Activated naive CD8-positive, alpha-beta T cell treated with anti-CD3 and anti-CD28 coated beads, Interleukin-2, amount 50 U/mL, for 16 hours (primary cell): ENCODE results near the gene PRRC2C.
A peak's percentile ranks its signal among the peaks of the same experiment; 100 is the strongest.
"Not testable (repeated sequence)": the region's sequence is repeated elsewhere in the genome, so short reads cannot be mapped to it uniquely, and the experiment has no call there.

Experiments used
- DNase-seq: peaks from one replicate; pipeline ENCODE4 v3.0.0-alpha.2; 2020; ENCODE audit warnings: low read depth, low spot score

PRRC2C gene

GRCh38 chr1:171485375-171486047 lies at the start of gene PRRC2C:
PRRC2C (plus strand) TSS chr1:171485530; CDS start chr1:171512089, 26,559 bp downstream.
- peak; percentile 84 for DNase-seq

- DNase-seq, result no peak
These were observed 46.9 kb upstream of the PRRC2C start for GRCh38 chr1:171438441-171438840.

GRCh38 chr1:171440201-171440600 lies 45.1 kb upstream of the PRRC2C start:
- not testable (repeated sequence) for DNase-seq

GRCh38 chr1:171441278-171441895 lies 43.9 kb upstream of the PRRC2C start:
- DNase-seq, result not testable (repeated sequence)

GRCh38 chr1:171446386-171446785 lies 38.9 kb upstream of the PRRC2C start:
- DNase-seq, result no peak

GRCh38 chr1:171455967-171456366 lies 29.4 kb upstream of the PRRC2C start:
- no peak for DNase-seq

- DNase-seq, result no peak
These were observed 27.9 kb upstream of the PRRC2C start for GRCh38 chr1:171457412-171457811.

- no peak for DNase-seq
These were observed 25.2 kb upstream of the PRRC2C start for GRCh38 chr1:171460018-171460620.

- no peak for DNase-seq
These were observed 17.7 kb upstream of the PRRC2C start for GRCh38 chr1:171467626-171468025.

GRCh38 chr1:171468120-171468750 lies 17.1 kb upstream of the PRRC2C start:
- no peak for DNase-seq

GRCh38 chr1:171470726-171471125 lies 14.6 kb upstream of the PRRC2C start:
- no peak for DNase-seq

- no peak for DNase-seq
These were observed 13.1 kb upstream of the PRRC2C start for GRCh38 chr1:171472183-171472647.

- no peak for DNase-seq
These were observed 8.5 kb upstream of the PRRC2C start for GRCh38 chr1:171476829-171477228.

- no peak for DNase-seq
These were observed 7.5 kb upstream of the PRRC2C start for GRCh38 chr1:171477804-171478203.

- DNase-seq, result no peak
These were observed 5.3 kb upstream of the PRRC2C start for GRCh38 chr1:171480035-171480434.

- no peak for DNase-seq
These were observed 463 bp upstream of the PRRC2C start for GRCh38 chr1:171484760-171485374.

GRCh38 chr1:171486048-171486519 lies 754 bp downstream of the PRRC2C start:
- DNase-seq, result peak; percentile 44

- no peak for DNase-seq
These were observed 1.7 kb downstream of the PRRC2C start for GRCh38 chr1:171487038-171487437.

- DNase-seq, result no peak
These were observed 3.0 kb downstream of the PRRC2C start for GRCh38 chr1:171488190-171488929.

GRCh38 chr1:171494076-171494475 lies 8.7 kb downstream of the PRRC2C start:
- DNase-seq, result no peak

GRCh38 chr1:171495444-171495843 lies 10.1 kb downstream of the PRRC2C start:
- DNase-seq, result no peak
